Astrocyte (in vitro differentiated cells and primary cell): ENCODE data around the gene CADPS. TPM values are rescaled to one million over a fixed set of nuclear protein-coding genes. Genes with fewer than 3 reads are reported as not detected.

ENCODE experiments used
- DNase-seq: peaks from one replicate; pipeline ENCODE4 v3.0.0-alpha.2; 2010; ENCODE audit warnings: low read depth
- FAIRE-seq: peaks from 2 replicates; lab custom pipeline; 2011; peaks lifted over from hg19 to GRCh38; lab: Jason Lieb, UNC
- H2AFZ ChIP-seq: 2 replicates; pipeline ENCODE4 v1.6.0; 2012; ENCODE audit warnings: low read depth, low read length, inconsistent platforms
- H3K27ac ChIP-seq: 2 replicates; pipeline ENCODE4 v1.5.1; 2011; ENCODE audit warnings: low read depth, low read length, inconsistent platforms
- H3K27me3 ChIP-seq: 2 replicates; pipeline ENCODE4 v1.6.0; 2011; ENCODE audit warnings: low read length, inconsistent platforms; ENCODE audit not compliant: insufficient read depth
- H3K36me3 ChIP-seq: 2 replicates; pipeline ENCODE4 v1.5.1; 2011; ENCODE audit warnings: low read length, inconsistent platforms; ENCODE audit not compliant: insufficient read depth
- H3K4me1 ChIP-seq: 2 replicates; pipeline ENCODE4 v1.5.1; 2011; ENCODE audit warnings: low read length, inconsistent platforms; ENCODE audit not compliant: insufficient read depth
- H3K4me2 ChIP-seq: 2 replicates; pipeline ENCODE4 v1.6.0; 2012; ENCODE audit warnings: low read length, inconsistent platforms
- H3K4me3 ChIP-seq: 2 replicates; pipeline ENCODE4 v1.5.1; 2011; ENCODE audit warnings: low read depth, mild to moderate bottlenecking, low read length, inconsistent platforms; ENCODE audit not compliant: insufficient read depth
- H3K79me2 ChIP-seq: 2 replicates; pipeline ENCODE4 v1.6.0; 2012; ENCODE audit warnings: mild to moderate bottlenecking, low read length, inconsistent platforms; ENCODE audit not compliant: insufficient read depth
- H3K9ac ChIP-seq: 2 replicates; pipeline ENCODE4 v1.6.0; 2012; ENCODE audit warnings: mild to moderate bottlenecking, low read length, inconsistent platforms
- H3K9me3 ChIP-seq: 2 replicates; pipeline ENCODE4 v1.5.1; 2012; ENCODE audit warnings: low read depth, mild to moderate bottlenecking, low read length, inconsistent platforms; ENCODE audit not compliant: insufficient read depth
- H4K20me1 ChIP-seq: 2 replicates; pipeline ENCODE4 v1.6.0; 2012; ENCODE audit warnings: low read length, inconsistent platforms; ENCODE audit not compliant: insufficient read depth
- H3K27ac Mint-ChIP-seq: one replicate; pipeline ENCODE4 v1.8.0; 2021; ENCODE audit warnings: mild to moderate bottlenecking, mixed read lengths; ENCODE audit not compliant: unreplicated experiment
- H3K27me3 Mint-ChIP-seq: one replicate; pipeline ENCODE4 v1.8.0; 2021; ENCODE audit warnings: low read depth, mixed read lengths; ENCODE audit not compliant: unreplicated experiment
- H3K36me3 Mint-ChIP-seq: one replicate; pipeline ENCODE4 v1.8.0; 2021; ENCODE audit warnings: low read depth, mixed read lengths; ENCODE audit not compliant: unreplicated experiment
- H3K4me1 Mint-ChIP-seq: one replicate; pipeline ENCODE4 v1.8.0; 2021; ENCODE audit warnings: low read depth, mixed read lengths; ENCODE audit not compliant: unreplicated experiment
- H3K4me3 Mint-ChIP-seq: one replicate; pipeline ENCODE4 v1.8.0; 2021; ENCODE audit warnings: mild to moderate bottlenecking, moderate library complexity, mixed read lengths; ENCODE audit not compliant: unreplicated experiment
- H3K9me3 Mint-ChIP-seq: one replicate; pipeline ENCODE4 v1.8.0; 2021; ENCODE audit warnings: mild to moderate bottlenecking, mixed read lengths; ENCODE audit not compliant: unreplicated experiment
- EZH2 ChIP-seq: IDR thresholded peaks from 2 replicates; pipeline ENCODE4 v1.6.1; 2012; ENCODE audit warnings: mild to moderate bottlenecking, low read length, inconsistent platforms; ENCODE audit not compliant: insufficient read depth
- total RNA-seq: library from RNA; stranded (reverse); gene quantifications from 2 replicates; pipeline ENCODE4 v1.2.1, GENCODE V29; 2021
- TF ChIP-seq, protein P1 (sequence below): IDR thresholded peaks from 2 replicates; pipeline ENCODE4 v1.5.1; 2011; ENCODE audit warnings: low read depth, mild to moderate bottlenecking, inconsistent platforms, low read length, moderate library complexity; ENCODE audit not compliant: insufficient read depth

CADPS gene
- total RNA-seq, 1 donor from 2014 or later: 5.4 TPM

DNA sequence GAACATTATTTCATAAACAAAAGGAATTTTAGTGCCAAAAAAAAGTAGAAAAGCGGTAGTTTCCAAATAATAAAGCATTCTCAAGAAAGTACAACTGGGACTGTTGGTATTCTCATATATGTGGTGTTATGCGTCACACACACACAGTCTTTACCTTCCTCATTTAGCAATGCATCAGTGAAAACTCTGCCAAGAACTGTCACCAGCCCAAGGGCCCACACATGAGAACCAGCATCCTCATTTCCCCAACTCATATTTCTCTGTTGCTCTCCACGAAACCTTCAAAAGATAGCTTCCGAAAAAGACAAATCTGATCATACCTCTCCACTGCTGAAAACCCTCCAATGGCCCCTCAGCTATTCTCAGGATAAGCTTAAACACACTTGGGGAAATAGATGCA, 150.7 kb downstream of the CADPS start:
- Mint-ChIP-seq H3K36me3 (no peaks in the 10 kb centered on the region), H3K27ac (no peak overlapping the region), H3K9me3 (no peaks in the 10 kb centered on the region), H3K27me3 (peaks cover 12% of the 10 kb centered on the region), H3K4me3 (no peak overlapping the region), H3K4me1 (peaks cover 13% of the 10 kb centered on the region)
- Histone ChIP-seq H3K36me3 (no peaks in the 10 kb centered on the region), H4K20me1 (no peaks in the 10 kb centered on the region), H3K4me2 (no peak overlapping the region), H3K9ac (no peak overlapping the region), H3K4me1 (peaks cover 6% of the 10 kb centered on the region), H3K9me3 (no peaks in the 10 kb centered on the region), H3K27ac (no peak overlapping the region), H3K27me3 (no peaks in the 10 kb centered on the region), H2AFZ (no peak overlapping the region), H3K4me3 (no peak overlapping the region), H3K79me2 (no peaks in the 10 kb centered on the region)
- no peak for TF ChIP-seq EZH2
- TF ChIP-seq, protein P1, sequence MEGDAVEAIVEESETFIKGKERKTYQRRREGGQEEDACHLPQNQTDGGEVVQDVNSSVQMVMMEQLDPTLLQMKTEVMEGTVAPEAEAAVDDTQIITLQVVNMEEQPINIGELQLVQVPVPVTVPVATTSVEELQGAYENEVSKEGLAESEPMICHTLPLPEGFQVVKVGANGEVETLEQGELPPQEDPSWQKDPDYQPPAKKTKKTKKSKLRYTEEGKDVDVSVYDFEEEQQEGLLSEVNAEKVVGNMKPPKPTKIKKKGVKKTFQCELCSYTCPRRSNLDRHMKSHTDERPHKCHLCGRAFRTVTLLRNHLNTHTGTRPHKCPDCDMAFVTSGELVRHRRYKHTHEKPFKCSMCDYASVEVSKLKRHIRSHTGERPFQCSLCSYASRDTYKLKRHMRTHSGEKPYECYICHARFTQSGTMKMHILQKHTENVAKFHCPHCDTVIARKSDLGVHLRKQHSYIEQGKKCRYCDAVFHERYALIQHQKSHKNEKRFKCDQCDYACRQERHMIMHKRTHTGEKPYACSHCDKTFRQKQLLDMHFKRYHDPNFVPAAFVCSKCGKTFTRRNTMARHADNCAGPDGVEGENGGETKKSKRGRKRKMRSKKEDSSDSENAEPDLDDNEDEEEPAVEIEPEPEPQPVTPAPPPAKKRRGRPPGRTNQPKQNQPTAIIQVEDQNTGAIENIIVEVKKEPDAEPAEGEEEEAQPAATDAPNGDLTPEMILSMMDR: no peak
- no peak for FAIRE-seq
- no peak for DNase-seq

DNA sequence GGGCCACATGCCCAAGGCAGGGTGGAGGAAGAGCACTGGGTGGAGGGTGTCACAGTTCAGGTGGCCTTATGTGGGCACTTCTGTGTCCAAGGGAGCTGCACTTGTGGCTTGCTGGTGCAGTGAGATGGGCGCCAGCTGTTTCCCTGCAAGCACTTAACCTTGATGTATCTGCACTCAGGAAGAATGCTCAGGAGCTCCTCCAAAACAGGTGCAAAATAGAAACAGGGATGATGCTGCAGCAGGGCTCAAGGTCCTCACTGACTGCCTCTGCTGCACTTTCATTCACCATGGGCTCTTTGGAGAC, 151.3 kb downstream of the CADPS start:
- Histone ChIP-seq H3K4me1 (peaks cover 10% of the 10 kb centered on the region), H3K36me3 (no peaks in the 10 kb centered on the region), H3K9ac (no peak overlapping the region), H2AFZ (no peak overlapping the region), H3K4me2 (no peak overlapping the region), H4K20me1 (no peaks in the 10 kb centered on the region), H3K9me3 (no peaks in the 10 kb centered on the region), H3K4me3 (no peak overlapping the region), H3K27me3 (no peaks in the 10 kb centered on the region), H3K79me2 (no peaks in the 10 kb centered on the region), H3K27ac (no peak overlapping the region)
- H3K4me3 Mint-ChIP-seq: no peak overlapping the region
- H3K9me3 Mint-ChIP-seq: no peaks in the 10 kb centered on the region
- no peak overlapping the region for H3K27ac Mint-ChIP-seq
- no peaks in the 10 kb centered on the region for H3K36me3 Mint-ChIP-seq
- H3K27me3 Mint-ChIP-seq: peaks cover 12% of the 10 kb centered on the region
- DNase-seq: no peak
- TF ChIP-seq, protein P1: no peak
- no peak for TF ChIP-seq EZH2
- H3K4me1 Mint-ChIP-seq: peaks cover 15% of the 10 kb centered on the region
- FAIRE-seq: no peak

DNA sequence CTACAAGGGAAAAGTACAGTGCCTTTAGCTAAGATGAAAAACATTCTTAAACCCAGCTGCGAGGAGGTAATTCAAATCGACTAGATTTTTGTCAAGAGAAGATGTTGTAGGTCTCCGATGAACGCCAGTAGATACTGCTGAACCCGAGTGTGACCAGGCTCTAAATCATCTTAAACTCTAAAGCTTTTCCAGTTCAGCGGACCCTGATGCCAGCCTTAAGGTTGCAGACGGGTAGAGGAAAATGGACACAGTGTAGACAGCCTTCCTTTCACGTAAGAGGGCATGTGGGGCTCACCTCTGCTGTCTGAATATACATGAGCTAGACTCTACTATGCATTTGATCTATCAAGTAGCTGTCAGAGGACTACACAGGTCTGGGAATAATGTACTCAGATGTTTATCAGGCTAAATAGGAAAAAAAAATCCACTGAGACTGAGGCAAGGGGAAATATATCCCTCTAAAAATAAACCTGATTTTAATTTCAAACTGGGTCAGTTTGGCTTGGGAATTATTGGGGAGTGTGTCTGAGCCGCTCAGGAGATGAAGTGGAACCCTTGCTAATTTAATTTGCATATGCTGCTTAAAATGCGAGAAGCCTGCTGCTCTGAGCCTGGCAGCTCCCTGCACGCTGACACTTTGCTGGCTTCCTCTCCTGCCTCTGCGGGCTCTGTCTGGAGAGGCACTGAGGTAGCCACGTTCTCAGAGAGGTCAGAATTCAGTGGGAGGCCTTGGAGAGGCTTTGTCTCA, 151.9 kb downstream of the CADPS start:
- no peaks in the 10 kb centered on the region for H3K9me3 Mint-ChIP-seq
- H3K36me3 ChIP-seq: no peaks in the 10 kb centered on the region
- no peaks in the 10 kb centered on the region for H3K9me3 ChIP-seq
- no peak overlapping the region for H3K4me3 Mint-ChIP-seq
- H4K20me1 ChIP-seq: no peaks in the 10 kb centered on the region
- TF ChIP-seq, protein P1: no peak
- no peak for TF ChIP-seq EZH2
- no peak overlapping the region for H3K9ac ChIP-seq
- no peak overlapping the region for H3K4me2 ChIP-seq
- no peak overlapping the region for H2AFZ ChIP-seq
- H3K27ac Mint-ChIP-seq: no peak overlapping the region
- peaks cover 15% of the 10 kb centered on the region for H3K4me1 ChIP-seq
- no peak overlapping the region for H3K27ac ChIP-seq
- FAIRE-seq: no peak
- H3K36me3 Mint-ChIP-seq: no peaks in the 10 kb centered on the region
- no peak for DNase-seq
- H3K27me3 Mint-ChIP-seq: peaks cover 12% of the 10 kb centered on the region
- peaks cover 19% of the 10 kb centered on the region for H3K4me1 Mint-ChIP-seq
- no peaks in the 10 kb centered on the region for H3K79me2 ChIP-seq
- H3K27me3 ChIP-seq: no peaks in the 10 kb centered on the region
- H3K4me3 ChIP-seq: no peak overlapping the region
